ENCODE data around the gene RWDD3.

- TF ChIP-seq, protein P1, sequence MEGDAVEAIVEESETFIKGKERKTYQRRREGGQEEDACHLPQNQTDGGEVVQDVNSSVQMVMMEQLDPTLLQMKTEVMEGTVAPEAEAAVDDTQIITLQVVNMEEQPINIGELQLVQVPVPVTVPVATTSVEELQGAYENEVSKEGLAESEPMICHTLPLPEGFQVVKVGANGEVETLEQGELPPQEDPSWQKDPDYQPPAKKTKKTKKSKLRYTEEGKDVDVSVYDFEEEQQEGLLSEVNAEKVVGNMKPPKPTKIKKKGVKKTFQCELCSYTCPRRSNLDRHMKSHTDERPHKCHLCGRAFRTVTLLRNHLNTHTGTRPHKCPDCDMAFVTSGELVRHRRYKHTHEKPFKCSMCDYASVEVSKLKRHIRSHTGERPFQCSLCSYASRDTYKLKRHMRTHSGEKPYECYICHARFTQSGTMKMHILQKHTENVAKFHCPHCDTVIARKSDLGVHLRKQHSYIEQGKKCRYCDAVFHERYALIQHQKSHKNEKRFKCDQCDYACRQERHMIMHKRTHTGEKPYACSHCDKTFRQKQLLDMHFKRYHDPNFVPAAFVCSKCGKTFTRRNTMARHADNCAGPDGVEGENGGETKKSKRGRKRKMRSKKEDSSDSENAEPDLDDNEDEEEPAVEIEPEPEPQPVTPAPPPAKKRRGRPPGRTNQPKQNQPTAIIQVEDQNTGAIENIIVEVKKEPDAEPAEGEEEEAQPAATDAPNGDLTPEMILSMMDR (IDR thresholded peaks at IDR 0.05), result no peak
- TF ChIP-seq POLR2A (IDR thresholded peaks at IDR 0.05), result no peak
Measured at GRCh38 chr1:95197616-95198252, 36.3 kb upstream of the RWDD3 start.

Measured in uterus (tissue), 2 donors.